ENCODE results near the gene ADGRF4.
A peak's percentile ranks its signal among the peaks of the same experiment; 100 is the strongest.

Gene ADGRF4

DNA sequence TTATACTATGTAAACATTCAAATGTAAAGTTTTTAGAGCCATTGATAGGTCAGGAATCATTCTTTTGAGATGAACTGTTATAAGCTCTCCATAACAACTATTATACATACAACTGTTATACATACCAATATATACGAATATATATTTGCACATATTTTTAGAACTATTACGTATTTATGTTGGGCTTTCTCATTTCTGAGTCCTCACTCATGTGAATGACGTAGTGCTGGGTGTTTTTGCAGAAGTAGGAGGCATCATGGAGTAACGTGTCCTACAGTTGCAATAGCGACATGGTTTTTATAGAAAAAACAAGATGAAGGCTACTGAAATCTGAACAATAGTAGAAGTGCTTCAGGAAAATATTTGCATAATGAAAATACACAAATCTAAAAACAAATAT, 36.4 kb upstream of the ADGRF4 start:
- TF ChIP-seq, protein P1, sequence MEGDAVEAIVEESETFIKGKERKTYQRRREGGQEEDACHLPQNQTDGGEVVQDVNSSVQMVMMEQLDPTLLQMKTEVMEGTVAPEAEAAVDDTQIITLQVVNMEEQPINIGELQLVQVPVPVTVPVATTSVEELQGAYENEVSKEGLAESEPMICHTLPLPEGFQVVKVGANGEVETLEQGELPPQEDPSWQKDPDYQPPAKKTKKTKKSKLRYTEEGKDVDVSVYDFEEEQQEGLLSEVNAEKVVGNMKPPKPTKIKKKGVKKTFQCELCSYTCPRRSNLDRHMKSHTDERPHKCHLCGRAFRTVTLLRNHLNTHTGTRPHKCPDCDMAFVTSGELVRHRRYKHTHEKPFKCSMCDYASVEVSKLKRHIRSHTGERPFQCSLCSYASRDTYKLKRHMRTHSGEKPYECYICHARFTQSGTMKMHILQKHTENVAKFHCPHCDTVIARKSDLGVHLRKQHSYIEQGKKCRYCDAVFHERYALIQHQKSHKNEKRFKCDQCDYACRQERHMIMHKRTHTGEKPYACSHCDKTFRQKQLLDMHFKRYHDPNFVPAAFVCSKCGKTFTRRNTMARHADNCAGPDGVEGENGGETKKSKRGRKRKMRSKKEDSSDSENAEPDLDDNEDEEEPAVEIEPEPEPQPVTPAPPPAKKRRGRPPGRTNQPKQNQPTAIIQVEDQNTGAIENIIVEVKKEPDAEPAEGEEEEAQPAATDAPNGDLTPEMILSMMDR (IDR thresholded peaks at IDR 0.05; ENCODE audit: control insufficient read depth, extremely low read depth, insufficient read depth), result no peak
- DNase-seq (ENCODE audit: low read depth), result no peak
- no peak overlapping the region for H3K4me3 ChIP-seq (ENCODE audit: low read depth, low read length)

DNA sequence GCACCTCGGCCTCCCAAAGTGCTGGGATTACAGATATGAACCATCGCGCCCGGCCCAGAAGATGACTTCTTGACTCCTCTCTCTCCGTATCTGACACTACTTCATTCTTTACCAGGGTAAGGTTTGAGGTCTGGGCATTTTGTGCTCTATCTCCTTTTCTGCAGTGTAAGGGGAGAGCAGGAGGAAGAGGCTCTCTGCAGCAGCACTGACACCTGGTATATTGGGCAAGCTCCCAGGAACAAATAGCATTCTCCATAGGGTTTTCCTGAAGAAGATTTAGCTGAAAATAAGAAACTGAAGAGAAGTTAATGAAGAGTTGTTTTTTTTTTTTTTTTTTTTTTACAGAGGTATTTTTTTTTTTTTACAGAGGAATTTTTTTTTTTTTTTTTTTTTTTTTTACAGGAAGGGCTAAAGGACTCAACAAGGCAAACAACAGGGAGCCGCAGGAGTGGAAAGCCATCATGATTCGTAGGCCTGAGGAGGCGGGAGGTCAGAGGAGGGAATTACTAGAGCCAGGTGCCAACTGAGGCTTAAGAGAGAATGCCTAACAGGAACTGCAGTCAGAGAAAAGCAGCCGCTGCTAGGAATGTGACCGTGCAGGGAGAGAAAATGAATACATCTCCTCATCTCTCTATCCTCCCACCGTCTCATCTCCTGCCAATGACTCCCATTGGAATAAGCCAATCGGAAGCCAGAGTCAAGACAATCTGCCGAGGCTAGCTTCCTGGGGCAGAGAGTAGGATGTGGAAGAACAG, 34.7 kb upstream of the ADGRF4 start:
- TF ChIP-seq, protein P1 (IDR thresholded peaks at IDR 0.05; ENCODE audit: control insufficient read depth, extremely low read depth, insufficient read depth), result no peak
- DNase-seq (ENCODE audit: low read depth), result no peak
- no peak overlapping the region for H3K4me3 ChIP-seq (ENCODE audit: low read depth, low read length)

DNA sequence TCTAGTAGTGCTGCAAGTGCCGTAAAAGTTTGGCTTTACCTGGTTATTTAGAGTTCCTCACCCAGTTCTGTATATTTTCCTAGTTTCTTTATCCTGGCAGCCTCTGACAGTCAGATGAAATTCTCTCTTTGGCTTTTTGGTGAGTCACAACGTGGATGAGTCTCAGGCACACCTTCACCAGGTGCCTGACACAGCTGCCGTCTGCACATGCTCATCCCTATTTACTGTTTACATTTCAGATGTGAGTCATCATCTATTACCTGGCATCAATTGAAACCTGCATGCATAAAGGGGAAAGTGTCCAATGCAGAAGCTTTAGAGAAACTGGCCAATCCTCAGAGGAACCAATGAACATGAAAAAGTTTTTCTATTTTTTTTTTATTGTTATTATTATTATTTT, 33.3 kb upstream of the ADGRF4 start:
- H3K4me3 ChIP-seq (ENCODE audit: low read depth, low read length), result no peak overlapping the region
- peak; percentile 75 for DNase-seq (ENCODE audit: low read depth)
- TF ChIP-seq, protein P1 (IDR thresholded peaks at IDR 0.05; ENCODE audit: control insufficient read depth, extremely low read depth, insufficient read depth), result no peak

DNA sequence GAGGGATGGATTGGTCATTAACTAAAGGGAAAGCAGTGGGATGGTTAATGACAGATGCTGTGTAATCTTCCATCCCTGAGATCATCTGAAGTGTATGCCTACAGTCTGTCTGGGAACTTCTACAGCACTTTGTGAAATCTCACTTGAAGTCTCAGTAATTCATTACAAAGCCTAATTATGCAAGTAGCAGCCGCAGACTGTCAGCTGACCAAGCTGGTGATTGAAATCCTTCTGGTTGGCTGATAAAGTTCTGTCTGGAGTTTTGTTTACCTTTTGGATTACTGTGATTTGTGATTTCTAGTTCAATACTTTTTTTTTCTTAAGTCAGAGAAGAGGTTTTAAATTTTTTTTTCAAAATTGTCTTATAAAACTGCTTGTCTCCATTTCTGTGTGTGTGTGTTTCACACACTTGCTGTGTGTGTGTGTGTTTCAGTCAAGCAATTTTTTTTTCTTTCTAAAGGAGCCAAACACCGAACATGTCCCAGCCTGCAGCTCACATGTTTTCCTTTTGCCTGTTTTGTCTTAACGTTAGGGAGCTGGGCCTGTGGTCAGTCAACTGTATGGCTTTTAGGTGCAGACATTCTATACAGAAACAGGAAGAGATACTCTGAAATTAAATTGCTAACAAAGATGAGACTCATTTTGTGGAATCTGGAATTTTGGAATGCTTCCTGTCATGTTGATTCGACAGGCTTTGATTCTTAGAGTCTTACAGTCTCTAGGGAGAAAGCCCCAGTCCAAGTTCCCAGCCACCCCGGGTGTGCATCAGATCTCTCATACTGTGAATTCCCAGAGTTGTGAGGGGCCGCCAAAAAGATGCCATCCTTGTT, 28.5 kb upstream of the ADGRF4 start:
- TF ChIP-seq, protein P1 (IDR thresholded peaks at IDR 0.05; ENCODE audit: control insufficient read depth, extremely low read depth, insufficient read depth), result no peak
- DNase-seq (ENCODE audit: low read depth), result no peak
- no peak overlapping the region for H3K4me3 ChIP-seq (ENCODE audit: low read depth, low read length)

DNA sequence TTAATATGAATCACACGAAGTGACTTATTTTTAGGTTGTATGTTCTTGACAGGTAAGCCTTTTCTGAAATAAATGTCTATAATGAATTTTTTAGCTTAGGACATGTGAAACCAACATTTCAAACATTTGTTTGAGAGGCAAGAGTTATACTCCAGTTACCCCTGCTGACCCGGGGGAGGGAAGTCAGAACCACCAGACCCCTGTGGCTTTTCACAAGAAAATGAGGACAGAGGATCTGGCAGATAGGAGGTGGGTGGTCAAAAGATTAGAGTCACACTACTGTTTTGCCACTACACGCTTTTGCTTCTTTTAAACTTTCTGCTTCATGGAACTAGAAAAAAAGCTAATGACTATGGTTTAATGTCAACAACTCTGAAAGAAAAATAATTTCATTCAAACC, 27.5 kb upstream of the ADGRF4 start:
- H3K4me3 ChIP-seq (ENCODE audit: low read depth, low read length), result no peak overlapping the region
- TF ChIP-seq, protein P1 (IDR thresholded peaks at IDR 0.05; ENCODE audit: control insufficient read depth, extremely low read depth, insufficient read depth), result no peak
- no peak for DNase-seq (ENCODE audit: low read depth)

DNA sequence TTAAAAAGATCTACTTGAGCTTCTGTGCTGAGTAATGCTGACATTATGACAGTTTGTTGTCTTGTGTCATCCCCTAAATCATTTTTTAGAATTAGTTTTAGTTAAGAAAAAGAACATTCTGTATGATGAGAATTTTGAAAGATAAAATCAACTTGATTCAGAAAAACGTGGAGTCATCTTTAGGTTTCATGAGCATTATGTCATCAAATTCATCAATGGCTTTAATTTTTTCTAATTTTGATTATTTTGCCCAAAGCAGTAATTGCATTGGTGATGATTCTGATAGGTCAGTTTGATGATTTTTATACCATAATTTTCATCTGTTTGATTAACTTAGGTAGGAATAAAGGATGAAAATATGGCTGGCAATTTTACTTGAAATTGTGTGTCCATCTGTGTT, 26.6 kb upstream of the ADGRF4 start:
- TF ChIP-seq, protein P1 (IDR thresholded peaks at IDR 0.05; ENCODE audit: control insufficient read depth, extremely low read depth, insufficient read depth), result no peak
- no peak for DNase-seq (ENCODE audit: low read depth)
- H3K4me3 ChIP-seq (ENCODE audit: low read depth, low read length), result no peak overlapping the region
